Measurements from ENCODE around the gene WASF2. TPM values are rescaled to one million over a fixed set of nuclear protein-coding genes. Genes with fewer than 3 reads are reported as not detected.
A peak's percentile ranks its signal among the peaks of the same experiment; 100 is the strongest.

The WASF2 gene
- total RNA-seq, 3 donors from 2014 or later: 41.6 to 93.5 (median 43.2) TPM

GRCh38 chr1:27416387-27417111 is 73.4 kb downstream of the WASF2 start:
- peaks cover 0 to 23% of the 10 kb centered on the region in 2 donors for H3K4me1 ChIP-seq
- no peak for TF ChIP-seq POLR2A (IDR thresholded peaks at IDR 0.05)
- TF ChIP-seq CTCF (IDR thresholded peaks at IDR 0.05): peak; percentile 29 to 66 (median 41)
- TF ChIP-seq POLR2AphosphoS5 (IDR thresholded peaks at IDR 0.05): no peak
- H3K9me3 ChIP-seq: no peaks in the 10 kb centered on the region
- no peak overlapping the region for H3K4me3 ChIP-seq
- no peaks in the 10 kb centered on the region for H3K36me3 ChIP-seq
- intact Hi-C loops (cut with DNase I; ENCODE audit: low total_unique reads): no loop called here
- no peaks in the 10 kb centered on the region for H3K27me3 ChIP-seq
- no peak for DNase-seq (ENCODE audit: low spot score in 2 of 2)
- H3K27ac ChIP-seq: peak overlapping the region; percentile 41 to 44

DNA sequence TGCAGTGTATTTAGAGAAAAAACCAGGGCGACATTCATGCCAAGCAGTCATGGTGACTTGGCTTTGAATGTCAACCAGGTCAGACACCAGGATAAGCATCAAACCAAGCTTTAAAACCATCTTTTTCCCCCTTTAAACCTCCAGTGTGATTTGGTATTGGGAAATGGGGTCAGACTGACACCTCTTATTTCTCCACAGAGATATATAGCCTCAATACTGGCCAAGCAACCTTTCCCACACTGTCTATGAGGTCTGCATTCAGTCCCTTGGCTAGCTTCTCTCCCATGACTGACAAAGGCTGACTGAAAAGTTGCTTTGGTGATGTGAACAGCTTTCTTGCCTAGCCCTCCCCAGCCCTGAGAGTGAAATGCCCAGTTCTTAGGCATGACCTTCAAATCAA is 75.9 kb downstream of the WASF2 start:
- TF ChIP-seq POLR2A (IDR thresholded peaks at IDR 0.05) (no peak), CTCF (IDR thresholded peaks at IDR 0.05) (no peak), POLR2AphosphoS5 (IDR thresholded peaks at IDR 0.05) (no peak)
- peak overlapping the region; percentile 15 to 27 for H3K27ac ChIP-seq
- no peak overlapping the region for H3K4me3 ChIP-seq
- no peaks in the 10 kb centered on the region for H3K36me3 ChIP-seq
- intact Hi-C loops (cut with DNase I; ENCODE audit: low total_unique reads): no loop called here
- H3K4me1 ChIP-seq: peaks cover 0 to 21% of the 10 kb centered on the region in 2 donors
- H3K27me3 ChIP-seq: no peaks in the 10 kb centered on the region
- DNase-seq (ENCODE audit: low spot score in 2 of 2): no peak
- H3K9me3 ChIP-seq: no peaks in the 10 kb centered on the region

DNA sequence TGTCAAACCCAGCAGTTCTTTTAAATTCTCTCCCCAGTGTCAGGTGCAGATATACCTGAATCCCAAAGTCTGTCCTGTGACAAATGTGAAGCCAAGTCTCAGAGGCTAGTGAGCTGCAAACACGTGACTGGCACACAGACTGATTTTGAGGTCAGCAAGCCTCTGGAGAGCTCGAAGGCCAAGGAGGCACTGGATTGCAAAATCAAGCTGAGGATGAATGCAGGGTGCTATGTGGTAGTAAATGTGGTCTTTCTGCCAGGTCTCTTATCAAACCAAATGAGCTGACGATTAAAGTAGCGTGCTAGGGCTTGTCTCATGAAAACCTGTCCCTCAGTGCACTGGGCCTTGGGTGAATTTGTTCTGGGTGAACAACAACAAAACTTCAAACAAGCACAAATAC is 77.0 kb downstream of the WASF2 start:
- intact Hi-C loops (cut with DNase I; ENCODE audit: low total_unique reads): no loop called here
- TF ChIP-seq CTCF (IDR thresholded peaks at IDR 0.05): no peak
- no peak for TF ChIP-seq POLR2A (IDR thresholded peaks at IDR 0.05)
- no peak for TF ChIP-seq POLR2AphosphoS5 (IDR thresholded peaks at IDR 0.05)
- Histone ChIP-seq H3K4me1 (peaks cover 0 to 11% of the 10 kb centered on the region in 2 donors), H3K27me3 (no peaks in the 10 kb centered on the region), H3K36me3 (no peaks in the 10 kb centered on the region), H3K27ac (peak overlapping the region; percentile 15 to 27), H3K4me3 (no peak overlapping the region), H3K9me3 (no peaks in the 10 kb centered on the region)
- no peak for DNase-seq (ENCODE audit: low spot score in 2 of 2)

DNA sequence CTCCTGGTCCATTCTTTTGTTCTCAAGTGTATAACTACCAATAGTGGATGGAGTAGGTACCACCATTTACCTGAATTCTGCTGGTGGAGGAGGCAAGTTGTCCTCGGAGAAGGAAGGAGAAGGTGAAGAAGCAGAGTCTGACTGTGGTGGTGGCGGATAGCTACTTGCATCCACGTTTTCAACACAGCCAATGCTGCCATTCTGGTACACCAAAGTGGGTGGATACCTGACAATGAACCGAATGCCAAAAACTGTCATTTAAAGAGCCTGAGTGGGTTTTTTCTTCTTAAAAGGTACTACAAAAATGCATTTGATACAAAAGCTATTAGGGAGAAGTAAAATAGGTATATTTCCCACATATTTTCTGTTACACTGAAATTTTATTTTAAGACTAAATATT is 77.5 kb downstream of the WASF2 start:
- intact Hi-C loops (cut with DNase I; ENCODE audit: low total_unique reads): no loop called here
- no peak overlapping the region for H3K4me3 ChIP-seq
- H3K4me1 ChIP-seq: peaks cover 0 to 9% of the 10 kb centered on the region in 2 donors
- H3K9me3 ChIP-seq: no peaks in the 10 kb centered on the region
- no peaks in the 10 kb centered on the region for H3K27me3 ChIP-seq
- TF ChIP-seq CTCF (IDR thresholded peaks at IDR 0.05) (no peak), POLR2AphosphoS5 (IDR thresholded peaks at IDR 0.05) (no peak), POLR2A (IDR thresholded peaks at IDR 0.05) (no peak)
- H3K36me3 ChIP-seq: no peaks in the 10 kb centered on the region
- DNase-seq (ENCODE audit: low spot score in 2 of 2): no peak
- H3K27ac ChIP-seq: peak overlapping the region; percentile 25 to 27

DNA sequence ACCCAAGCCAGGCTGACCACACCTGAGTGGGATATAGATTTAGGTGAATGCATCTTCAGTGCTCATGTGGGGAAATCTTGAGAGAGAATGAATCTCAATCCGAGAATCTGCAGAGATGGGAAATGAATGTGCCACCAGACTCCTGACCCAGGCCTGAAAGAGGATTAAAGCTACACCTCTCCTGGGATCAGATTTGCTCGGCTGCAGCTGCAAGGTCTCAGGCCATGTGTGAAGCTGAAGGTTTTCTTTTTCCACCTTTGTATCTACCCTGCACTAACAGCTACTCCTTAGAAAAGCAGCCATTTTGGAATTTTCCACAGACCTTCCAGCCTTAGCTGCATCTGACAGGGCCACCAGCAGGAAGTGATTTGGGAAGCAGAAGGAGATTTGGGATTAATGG is 79.3 kb downstream of the WASF2 start:
- Histone ChIP-seq H3K27me3 (no peaks in the 10 kb centered on the region), H3K36me3 (no peaks in the 10 kb centered on the region), H3K4me1 (peaks cover 3 to 19% of the 10 kb centered on the region in 2 donors), H3K9me3 (no peaks in the 10 kb centered on the region), H3K4me3 (no peak overlapping the region), H3K27ac (peak overlapping the region in 1 of 2 donors; percentile 29)
- TF ChIP-seq POLR2A (IDR thresholded peaks at IDR 0.05) (no peak), CTCF (IDR thresholded peaks at IDR 0.05) (no peak), POLR2AphosphoS5 (IDR thresholded peaks at IDR 0.05) (no peak)
- no peak for DNase-seq (ENCODE audit: low spot score in 2 of 2)
- intact Hi-C loops (cut with DNase I; ENCODE audit: low total_unique reads): no loop called here

All from breast epithelium (tissue), 4 donors.